Measurements from ENCODE around the gene GRB14. TPM values are rescaled to one million over a fixed set of nuclear protein-coding genes. Genes with fewer than 3 reads are reported as not detected.
"Not testable (repeated sequence)": the region's sequence is repeated elsewhere in the genome, so short reads cannot be mapped to it uniquely, and the experiment has no call there.

GRB14 gene
- total and polyA plus RNA-seq, 7 donors = 0.74 to 30.0 (median 4.8) TPM

DNA sequence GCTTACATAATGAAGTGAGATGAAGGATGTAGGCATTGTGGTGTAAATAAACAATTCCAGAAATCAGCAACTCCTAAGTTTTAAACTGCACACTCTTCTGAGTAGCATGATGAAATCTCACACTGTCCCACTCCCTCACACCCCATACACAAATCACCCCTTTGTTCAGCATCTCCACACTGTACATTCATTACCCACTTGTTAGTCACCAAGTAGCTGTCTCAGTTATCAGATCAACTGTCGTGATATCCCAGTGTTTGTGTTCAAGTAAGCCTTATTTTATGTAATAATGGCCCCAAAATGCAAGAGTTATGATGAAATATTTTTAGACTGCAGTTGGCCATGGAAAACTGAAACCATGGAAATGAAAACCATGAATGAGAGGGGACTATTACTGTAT, 135.7 kb downstream of the GRB14 start:
- Histone ChIP-seq H3K9me3 (no peaks in the 10 kb centered on the region), H3K36me3 (ENCODE audit: insufficient read depth in 1 of 2, low read depth in 1 of 2) (no peaks in the 10 kb centered on the region), H3K4me3 (no peak overlapping the region), H3K27ac (no peak overlapping the region), H3K4me1 (no peaks in the 10 kb centered on the region), H3K27me3 (ENCODE audit: insufficient read depth in 3 of 3, low read length in 2 of 3) (no peaks in the 10 kb centered on the region)
- 28 to 52% (median 29%) methylated on average over 1 of the region's 1 CpG for WGBS, 3 donors
- DNase-seq = no peak
- ATAC-seq = no peak
- TF ChIP-seq, protein P1, sequence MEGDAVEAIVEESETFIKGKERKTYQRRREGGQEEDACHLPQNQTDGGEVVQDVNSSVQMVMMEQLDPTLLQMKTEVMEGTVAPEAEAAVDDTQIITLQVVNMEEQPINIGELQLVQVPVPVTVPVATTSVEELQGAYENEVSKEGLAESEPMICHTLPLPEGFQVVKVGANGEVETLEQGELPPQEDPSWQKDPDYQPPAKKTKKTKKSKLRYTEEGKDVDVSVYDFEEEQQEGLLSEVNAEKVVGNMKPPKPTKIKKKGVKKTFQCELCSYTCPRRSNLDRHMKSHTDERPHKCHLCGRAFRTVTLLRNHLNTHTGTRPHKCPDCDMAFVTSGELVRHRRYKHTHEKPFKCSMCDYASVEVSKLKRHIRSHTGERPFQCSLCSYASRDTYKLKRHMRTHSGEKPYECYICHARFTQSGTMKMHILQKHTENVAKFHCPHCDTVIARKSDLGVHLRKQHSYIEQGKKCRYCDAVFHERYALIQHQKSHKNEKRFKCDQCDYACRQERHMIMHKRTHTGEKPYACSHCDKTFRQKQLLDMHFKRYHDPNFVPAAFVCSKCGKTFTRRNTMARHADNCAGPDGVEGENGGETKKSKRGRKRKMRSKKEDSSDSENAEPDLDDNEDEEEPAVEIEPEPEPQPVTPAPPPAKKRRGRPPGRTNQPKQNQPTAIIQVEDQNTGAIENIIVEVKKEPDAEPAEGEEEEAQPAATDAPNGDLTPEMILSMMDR (IDR thresholded peaks at IDR 0.05) = no peak
- intact Hi-C loops (cut with DNase I) = loop anchor here in 1 of 2 donors (10.0 kb wide), 1 partner anchor 1301 kb away; no protein-coding TSS in a partner anchor

- intact Hi-C loops (cut with DNase I) = loop anchor here in 1 of 2 donors (5.0 kb wide), 1 partner anchor 1297 kb away; no protein-coding TSS in a partner anchor
Measured at GRCh38 chr2:164479460-164479859, 141.8 kb downstream of the GRB14 start.

DNA sequence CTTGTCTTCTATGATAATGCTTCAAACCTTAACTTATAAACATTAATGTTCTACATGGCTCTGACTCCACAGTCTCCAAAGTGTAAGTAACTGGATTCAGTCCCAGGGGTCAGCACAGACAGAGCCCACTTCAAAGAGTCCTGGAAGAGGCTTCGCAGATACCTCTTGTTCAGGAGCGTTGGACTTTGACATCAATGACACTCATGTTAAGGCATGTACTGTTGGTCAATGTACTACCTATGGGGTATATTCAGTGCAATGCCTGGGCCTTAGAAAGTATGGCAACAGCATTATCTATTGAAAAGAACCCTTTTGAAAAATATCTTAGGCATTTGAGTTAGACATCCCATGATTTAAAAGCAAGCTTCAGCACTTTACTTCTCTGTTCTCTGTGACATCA, 143.1 kb downstream of the GRB14 start:
- H3K36me3 ChIP-seq (ENCODE audit: insufficient read depth in 1 of 2, low read depth in 1 of 2) = no peaks in the 10 kb centered on the region
- DNase-seq (no peak), ATAC-seq (no peak)
- no peaks in the 10 kb centered on the region for H3K27me3 ChIP-seq (ENCODE audit: insufficient read depth in 3 of 3, low read length in 2 of 3)
- H3K27ac ChIP-seq = no peak overlapping the region
- TF ChIP-seq, protein P1 (IDR thresholded peaks at IDR 0.05) = no peak
- intact Hi-C loops (cut with DNase I) = loop anchor here in 1 of 2 donors (5.0 kb wide), 1 partner anchor 1296 kb away; no protein-coding TSS in a partner anchor
- no peaks in the 10 kb centered on the region for H3K4me1 ChIP-seq
- no peaks in the 10 kb centered on the region for H3K9me3 ChIP-seq
- WGBS, 3 donors = 75 to 98% (median 89%) methylated on average over 2 of the region's 2 CpGs
- no peak overlapping the region for H3K4me3 ChIP-seq

More at GRCh38 chr2:164479460-164479859, 141.8 kb downstream of the GRB14 start:
- ATAC-seq (no peak), DNase-seq (no peak)
- Histone ChIP-seq H3K4me3 (no peak overlapping the region), H3K27me3 (ENCODE audit: insufficient read depth in 3 of 3, low read length in 2 of 3) (no peaks in the 10 kb centered on the region), H3K4me1 (no peaks in the 10 kb centered on the region), H3K9me3 (no peaks in the 10 kb centered on the region), H3K36me3 (ENCODE audit: insufficient read depth in 1 of 2, low read depth in 1 of 2) (no peaks in the 10 kb centered on the region), H3K27ac (no peak overlapping the region)
- WGBS, 3 donors = 30 to 38% (median 31%) methylated on average over 2 of the region's 2 CpGs
- TF ChIP-seq, protein P1 (IDR thresholded peaks at IDR 0.05) = peak; percentile 51

- no peaks in the 10 kb centered on the region for H3K27me3 ChIP-seq (ENCODE audit: insufficient read depth in 3 of 3, low read length in 2 of 3)
- TF ChIP-seq, protein P1 (IDR thresholded peaks at IDR 0.05) = no peak
- intact Hi-C loops (cut with DNase I) = loop anchor here in 1 of 2 donors (5.0 kb wide), 1 partner anchor 1293 kb away; no protein-coding TSS in a partner anchor
- no peak overlapping the region for H3K4me3 ChIP-seq
- no peaks in the 10 kb centered on the region for H3K36me3 ChIP-seq (ENCODE audit: insufficient read depth in 1 of 2, low read depth in 1 of 2)
- H3K9me3 ChIP-seq = no peaks in the 10 kb centered on the region
- H3K27ac ChIP-seq = no peak overlapping the region
- no peaks in the 10 kb centered on the region for H3K4me1 ChIP-seq
- ATAC-seq (no peak), DNase-seq (no peak)
Measured at GRCh38 chr2:164474873-164475272, 146.4 kb downstream of the GRB14 start.

- no peak for DNase-seq
- H3K9me3 ChIP-seq = no peaks in the 10 kb centered on the region
- WGBS, 3 donors = 63 to 74% (median 64%) methylated on average over 1 of the region's 1 CpG
- H3K27ac ChIP-seq = no peak overlapping the region
- TF ChIP-seq, protein P1 (IDR thresholded peaks at IDR 0.05) = no peak
- H3K36me3 ChIP-seq (ENCODE audit: insufficient read depth in 1 of 2, low read depth in 1 of 2) = no peaks in the 10 kb centered on the region
- no peaks in the 10 kb centered on the region for H3K27me3 ChIP-seq (ENCODE audit: insufficient read depth in 3 of 3, low read length in 2 of 3)
- no peak overlapping the region for H3K4me3 ChIP-seq
- ATAC-seq = no peak
- H3K4me1 ChIP-seq = no peaks in the 10 kb centered on the region
- intact Hi-C loops (cut with DNase I) = no loop called here
Measured at GRCh38 chr2:164473021-164473420, 148.3 kb downstream of the GRB14 start.

- DNase-seq; H3K4me3 ChIP-seq; H3K36me3 ChIP-seq (ENCODE audit: insufficient read depth in 1 of 2, low read depth in 1 of 2); H3K27ac ChIP-seq; intact Hi-C loops (cut with DNase I); H3K27me3 ChIP-seq (ENCODE audit: insufficient read depth in 3 of 3, low read length in 2 of 3); H3K4me1 ChIP-seq; ATAC-seq; H3K9me3 ChIP-seq: not testable (repeated sequence)
- 92 to 93% (median 93%) methylated on average over 2 of the region's 2 CpGs for WGBS, 3 donors
Measured at GRCh38 chr2:164465047-164465446, 156.2 kb downstream of the GRB14 start.
